K562 (cell line): Measurements from ENCODE around the gene SLC38A1.

ENCODE experiments used
- CTCF ChIP-seq, 3 experiments: IDR thresholded peaks in 2 of 3; conservative IDR thresholded peaks in 1 of 3; 2 replicates each; pipeline ENCODE4 v1.5.1; 2011 to 2012; ENCODE audit warnings: low read length in 3 of 3, mild to moderate bottlenecking in 3 of 3, control low read depth in 2 of 3, improper control_type of control experiment in 1 of 3, inconsistent platforms in 1 of 3, low read depth in 1 of 3, mixed read lengths in 1 of 3, moderate library complexity in 1 of 3; ENCODE audit not compliant: insufficient read depth in 2 of 3
- E2F4 ChIP-seq: sonication (generic); formaldehyde crosslinking; IDR thresholded peaks from 2 replicates; pipeline ENCODE4 v1.8.0; 2022; ENCODE audit warnings: mild to moderate bottlenecking, low read depth, missing genetic modification reagents
- HCFC1 ChIP-seq: IDR thresholded peaks from 2 replicates; pipeline ENCODE4 v1.6.1; 2012; ENCODE audit warnings: low read depth, low read length, improper control_type of control experiment
- MTA1 ChIP-seq: fragments of 450-650 bp; IDR thresholded peaks from 2 replicates; pipeline ENCODE4 v1.6.1; 2017; ENCODE audit warnings: borderline replicate concordance
- RB1 ChIP-seq: fragments of 450-650 bp; IDR thresholded peaks from 2 replicates; pipeline ENCODE4 v1.6.1; 2017; ENCODE audit warnings: low read depth, mild to moderate bottlenecking
- THAP12 ChIP-seq: fragments of 250-450 bp; sonication (Bioruptor Pico); IDR thresholded peaks from 2 replicates; pipeline ENCODE4 v1.9.0; 2021; ENCODE audit warnings: mild to moderate bottlenecking, inconsistent platforms
- THRB ChIP-seq: fragments of 450-650 bp; formaldehyde crosslinking; conservative IDR thresholded peaks from 2 replicates; pipeline ENCODE4 v1.4.0; 2022; ENCODE audit warnings: mild to moderate bottlenecking, missing genetic modification characterization
- TRIM28 ChIP-seq: fragments of 450-650 bp; IDR thresholded peaks from 2 replicates; pipeline ENCODE4 v1.6.1; 2017
- ZBTB49 ChIP-seq: sonication (generic); formaldehyde crosslinking; IDR thresholded peaks from 2 replicates; pipeline ENCODE4 v1.8.0; 2022; ENCODE audit warnings: missing genetic modification reagents, mild to moderate bottlenecking, borderline replicate concordance
- ZNF263 ChIP-seq: sonication (generic); formaldehyde crosslinking; IDR thresholded peaks from 2 replicates; pipeline ENCODE4 v1.8.0; 2022; ENCODE audit warnings: mild to moderate bottlenecking, missing genetic modification reagents, borderline replicate concordance

- TF ChIP-seq TRIM28 (no peak), MTA1 (no peak), HCFC1 (no peak), ZBTB49 (CRISPR knock-in tag) (no peak), RB1 (no peak), CTCF (IDR thresholded peaks at IDR 0.05 in 2 of 3, conservative IDR thresholded peaks at IDR 0.05 in 1 of 3; ENCODE audit: insufficient read depth in 2 of 3, low read depth in 1 of 3, low read length in 3 of 3) (no peak), THAP12 (CRISPR knock-in tag) (no peak), ZNF263 (CRISPR knock-in tag) (no peak), E2F4 (CRISPR knock-in tag) (no peak), THRB (CRISPR knock-in tag) (no peak)
Observed at GRCh38 chr12:46167412-46167811, 101.4 kb downstream of the SLC38A1 start.
